PC-3 (cell line): ENCODE results near the gene CD3E. TPM values are rescaled to one million over a fixed set of nuclear protein-coding genes. Genes with fewer than 3 reads are reported as not detected.

ENCODE experiments used
- ATAC-seq: fragments of 200-7000 bp; cut with Tn5 transposase; 2 replicates; pipeline ENCODE4 v1.9.1; 2020; ENCODE audit warnings: mild to moderate bottlenecking, moderate library complexity
- BruUV-seq: library from RNA; stranded (reverse); fragments of 400-500 nt; replicated peaks from 2 replicates; lab custom pipeline; 2021; lab: Mats Ljungman, UMichigan
- CTCF ChIA-PET: fragments of 300-600 bp; sonication (Branson Sonifier 250); formaldehyde crosslinking; loops from one replicate; lab custom pipeline; 2022; ENCODE audit warnings: antibody characterized with exemption; lab: Charles Lee
- POLR2A ChIA-PET: fragments of 300-600 bp; sonication (Branson Sonifier 250); formaldehyde crosslinking; loops from one replicate; lab custom pipeline; 2022; ENCODE audit warnings: antibody characterized with exemption; ENCODE audit not compliant: unreplicated experiment; lab: Charles Lee
- DNase-seq: peaks from one replicate; pipeline ENCODE4 v3.0.0-alpha.2; 2015
- H2AFZ ChIP-seq: fragments of 300-600 bp; sonication (generic); 2 replicates; pipeline ENCODE4 v1.6.0; 2016; ENCODE audit warnings: antibody characterized with exemption, low read length
- H3F3A ChIP-seq: fragments of 300-600 bp; sonication (generic); one replicate; pipeline ENCODE4 v1.6.0; 2017; ENCODE audit warnings: antibody characterized with exemption, low read length, control low read depth, mild to moderate bottlenecking; ENCODE audit not compliant: unreplicated experiment
- H3K27ac ChIP-seq: fragments of 300-600 bp; sonication (generic); 2 replicates; pipeline ENCODE4 v1.5.1; 2016; ENCODE audit warnings: mild to moderate bottlenecking, low read length
- H3K27me3 ChIP-seq: fragments of 300-600 bp; sonication (generic); 2 replicates; pipeline ENCODE4 v1.6.1; 2016; ENCODE audit warnings: low read length, mixed read lengths
- H3K36me3 ChIP-seq: fragments of 300-600 bp; sonication (generic); 2 replicates; pipeline ENCODE4 v1.6.1; 2016; ENCODE audit warnings: low read depth, mixed run types, low read length, mixed read lengths
- H3K4me1 ChIP-seq: fragments of 300-600 bp; sonication (generic); 2 replicates; pipeline ENCODE4 v1.5.1; 2016; ENCODE audit warnings: low read length; ENCODE audit not compliant: insufficient read depth
- H3K4me2 ChIP-seq: fragments of 300-600 bp; sonication (generic); 2 replicates; pipeline ENCODE4 v1.6.0; 2016; ENCODE audit warnings: low read length
- H3K4me3 ChIP-seq: fragments of 300-600 bp; sonication (generic); 2 replicates; pipeline ENCODE4 v1.5.1; 2016; ENCODE audit warnings: mild to moderate bottlenecking, low read length, mixed read lengths
- H3K79me2 ChIP-seq: fragments of 300-600 bp; sonication (generic); 2 replicates; pipeline ENCODE4 v1.6.1; 2017; ENCODE audit warnings: low read length, mixed read lengths
- H3K9ac ChIP-seq: fragments of 300-600 bp; sonication (generic); 2 replicates; pipeline ENCODE4 v1.6.0; 2016; ENCODE audit warnings: mild to moderate bottlenecking, low read length
- H3K9me2 ChIP-seq: fragments of 300-600 bp; sonication (generic); replicated peaks from 2 replicates; pipeline ENCODE4 v1.6.1; 2016; ENCODE audit warnings: mixed run types, low read length, mixed read lengths
- H3K9me3 ChIP-seq: fragments of 300-600 bp; sonication (generic); 2 replicates; pipeline ENCODE4 v1.6.1; 2016; ENCODE audit warnings: low read length, mixed read lengths
- H4K20me1 ChIP-seq: fragments of 300-600 bp; sonication (generic); 2 replicates; pipeline ENCODE4 v1.6.1; 2016; ENCODE audit warnings: low read length, mixed read lengths
- EZH2 ChIP-seq: fragments of 300-600 bp; sonication (generic); IDR thresholded peaks from one replicate; pipeline ENCODE4 v1.6.1; 2017; ENCODE audit warnings: antibody characterized with exemption, mild to moderate bottlenecking, low read length; ENCODE audit not compliant: unreplicated experiment
- EZH2phosphoT487 ChIP-seq: fragments of 300-600 bp; sonication (generic); IDR thresholded peaks from 2 replicates; pipeline ENCODE4 v1.6.1; 2018; ENCODE audit warnings: mild to moderate bottlenecking, antibody characterized with exemption, low read length, borderline replicate concordance
- intact Hi-C: fragments of 100-400 bp; cut with micrococcal nuclease; formaldehyde crosslinking; loops from 2 replicates; pipeline ENCODE4 v1.9.0; 2023
- total RNA-seq: library from RNA; depleted of rRNA; stranded (reverse); fragments of >200 nt; gene quantifications from 2 replicates; pipeline ENCODE4 v1.2.3, GENCODE V29; 2014
- TF ChIP-seq, protein P1 (sequence below): fragments of 300-600 bp; sonication (generic); conservative IDR thresholded peaks from 2 replicates; pipeline ENCODE4 v1.5.1; 2017; ENCODE audit warnings: antibody characterized with exemption, low read depth, mild to moderate bottlenecking, low read length

CD3E gene
- total RNA-seq, 1 experiment from 2014 or later, result not detected

DNA sequence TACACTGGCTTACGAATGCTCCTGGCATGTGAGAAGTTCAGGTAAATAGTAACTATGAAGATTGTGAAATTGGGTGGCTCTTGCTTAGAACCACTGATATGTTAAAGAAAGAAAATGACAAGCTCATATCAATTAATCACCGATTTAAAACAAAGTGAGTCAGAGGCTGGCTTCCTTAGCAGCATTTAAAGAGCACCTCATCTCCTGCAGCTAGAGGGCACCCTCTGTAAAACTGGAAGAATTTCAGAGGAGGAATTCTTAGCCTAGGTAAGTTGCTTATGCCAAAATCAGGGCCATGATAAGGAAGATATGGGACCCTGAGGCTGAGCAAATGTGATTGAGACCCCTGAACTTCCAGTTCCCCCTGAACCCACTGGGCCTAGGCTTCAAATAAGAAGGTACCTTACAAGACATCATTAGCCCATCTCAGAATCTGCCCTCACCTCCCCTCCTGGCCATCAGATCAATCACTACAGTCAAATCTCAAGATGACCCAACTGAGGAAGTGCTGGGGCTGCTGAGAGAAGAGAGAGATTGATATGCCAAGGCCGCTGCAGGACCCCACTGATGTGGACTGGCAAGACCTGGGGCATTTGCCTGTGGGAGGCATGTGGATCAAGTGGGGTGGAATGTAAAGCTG lies 8.6 kb upstream of the CD3E start:
- POLR2A ChIA-PET, result interaction anchor here (0.6 kb wide), 1 partner anchor 55 kb away, joined by 5 read pairs; no protein-coding TSS in a partner anchor
- Histone ChIP-seq H3K27me3 (peaks cover 6% of the 10 kb centered on the region), H3K36me3 (no peaks in the 10 kb centered on the region), H4K20me1 (no peaks in the 10 kb centered on the region), H3F3A (no peaks in the 10 kb centered on the region), H3K9me2 (no peaks in the 10 kb centered on the region), H2AFZ (no peak overlapping the region), H3K79me2 (no peaks in the 10 kb centered on the region), H3K9ac (no peak overlapping the region), H3K27ac (no peak overlapping the region), H3K4me2 (no peak overlapping the region), H3K4me1 (peaks cover 17% of the 10 kb centered on the region), H3K9me3 (no peaks in the 10 kb centered on the region), H3K4me3 (no peak overlapping the region)
- DNase-seq (peak; percentile 89), ATAC-seq (peak; percentile 68)
- CTCF ChIA-PET, result interaction anchor here (0.6 to 1.8 kb wide), 11 partner anchors 12 to 648 kb away, joined by 3 to 11 read pairs (median 3); no protein-coding TSS in a partner anchor
- TF ChIP-seq, protein P1, sequence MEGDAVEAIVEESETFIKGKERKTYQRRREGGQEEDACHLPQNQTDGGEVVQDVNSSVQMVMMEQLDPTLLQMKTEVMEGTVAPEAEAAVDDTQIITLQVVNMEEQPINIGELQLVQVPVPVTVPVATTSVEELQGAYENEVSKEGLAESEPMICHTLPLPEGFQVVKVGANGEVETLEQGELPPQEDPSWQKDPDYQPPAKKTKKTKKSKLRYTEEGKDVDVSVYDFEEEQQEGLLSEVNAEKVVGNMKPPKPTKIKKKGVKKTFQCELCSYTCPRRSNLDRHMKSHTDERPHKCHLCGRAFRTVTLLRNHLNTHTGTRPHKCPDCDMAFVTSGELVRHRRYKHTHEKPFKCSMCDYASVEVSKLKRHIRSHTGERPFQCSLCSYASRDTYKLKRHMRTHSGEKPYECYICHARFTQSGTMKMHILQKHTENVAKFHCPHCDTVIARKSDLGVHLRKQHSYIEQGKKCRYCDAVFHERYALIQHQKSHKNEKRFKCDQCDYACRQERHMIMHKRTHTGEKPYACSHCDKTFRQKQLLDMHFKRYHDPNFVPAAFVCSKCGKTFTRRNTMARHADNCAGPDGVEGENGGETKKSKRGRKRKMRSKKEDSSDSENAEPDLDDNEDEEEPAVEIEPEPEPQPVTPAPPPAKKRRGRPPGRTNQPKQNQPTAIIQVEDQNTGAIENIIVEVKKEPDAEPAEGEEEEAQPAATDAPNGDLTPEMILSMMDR, result peak; percentile 95
- no peak for TF ChIP-seq EZH2
- BruUV-seq, result no TSS peak
- intact Hi-C loops, result loop anchor here (1.0 to 5.0 kb wide), 2 partner anchors 57 to 191 kb away; no protein-coding TSS in a partner anchor

DNA sequence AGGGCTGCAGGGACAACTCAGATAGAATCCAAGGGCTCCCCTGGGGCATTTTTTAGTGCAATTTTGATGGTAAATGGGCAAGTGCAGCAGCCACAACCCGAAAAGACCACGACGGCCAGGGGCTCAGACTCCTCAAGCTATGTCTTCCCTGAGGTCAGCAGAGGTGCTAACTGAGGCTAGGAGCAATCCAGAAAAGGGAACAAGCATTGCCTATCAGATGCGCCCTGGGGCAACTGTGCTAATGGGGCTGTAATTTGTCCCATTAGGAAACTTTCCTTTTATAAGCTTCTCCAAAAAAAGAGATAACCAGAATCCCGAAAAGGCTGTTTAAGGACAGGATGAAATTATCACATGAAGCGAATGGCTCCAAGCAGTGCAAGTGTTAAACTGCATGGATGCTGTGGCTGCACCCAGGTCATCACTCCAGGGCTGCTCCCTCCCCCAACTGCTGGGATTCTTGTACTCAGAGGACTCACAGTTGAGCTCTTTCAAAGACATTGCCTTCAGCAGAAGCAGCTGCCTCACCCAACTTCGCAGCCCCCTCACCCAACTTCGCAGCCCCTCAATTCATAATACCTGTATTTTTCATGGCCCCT lies 2.8 kb upstream of the CD3E start:
- no peak for ATAC-seq
- Histone ChIP-seq H3K9me3 (no peaks in the 10 kb centered on the region), H3F3A (no peaks in the 10 kb centered on the region), H3K4me1 (no peaks in the 10 kb centered on the region), H3K9me2 (no peaks in the 10 kb centered on the region), H3K79me2 (no peaks in the 10 kb centered on the region), H3K27ac (no peak overlapping the region), H3K4me2 (no peak overlapping the region), H2AFZ (no peak overlapping the region), H4K20me1 (no peaks in the 10 kb centered on the region), H3K9ac (no peak overlapping the region), H3K27me3 (peaks cover 29% of the 10 kb centered on the region), H3K4me3 (no peak overlapping the region), H3K36me3 (no peaks in the 10 kb centered on the region)
- no peak for DNase-seq
- BruUV-seq, result no TSS peak
- ChIA-PET POLR2A (no interaction called here), CTCF (interaction anchor here (0.6 kb wide), 1 partner anchor 61 kb away, joined by 7 read pairs; no protein-coding TSS in a partner anchor)
- intact Hi-C loops, result no loop called here
- TF ChIP-seq, protein P1, result no peak
- no peak for TF ChIP-seq EZH2
- TF ChIP-seq EZH2phosphoT487, result no peak

GRCh38 chr11:118304227-118304567 lies 333 bp upstream of the CD3E start:
- intact Hi-C loops, result no loop called here
- DNase-seq (no peak), ATAC-seq (no peak)
- POLR2A ChIA-PET, result no interaction called here
- H4K20me1 ChIP-seq, result no peaks in the 10 kb centered on the region
- no peaks in the 10 kb centered on the region for H3K4me1 ChIP-seq
- H3K27me3 ChIP-seq, result peaks cover 29% of the 10 kb centered on the region
- CTCF ChIA-PET, result interaction anchor here (0.6 kb wide), 1 partner anchor 1424 kb away, joined by 3 read pairs; no protein-coding TSS in a partner anchor
- no peaks in the 10 kb centered on the region for H3F3A ChIP-seq
- H3K36me3 ChIP-seq, result no peaks in the 10 kb centered on the region
- H3K9me2 ChIP-seq, result no peaks in the 10 kb centered on the region
- H3K4me2 ChIP-seq, result no peak overlapping the region
- H3K9me3 ChIP-seq, result no peaks in the 10 kb centered on the region
- BruUV-seq, result no TSS peak
- TF ChIP-seq EZH2, result no peak
- TF ChIP-seq EZH2phosphoT487, result no peak
- TF ChIP-seq, protein P1, result no peak
- H3K27ac ChIP-seq, result no peak overlapping the region
- H3K79me2 ChIP-seq, result no peaks in the 10 kb centered on the region
- no peak overlapping the region for H3K9ac ChIP-seq
- no peak overlapping the region for H2AFZ ChIP-seq
- no peak overlapping the region for H3K4me3 ChIP-seq
